Hepatocyte (in vitro differentiated cells): ENCODE results near the gene CDC42BPB.

Experiments used
- CTCF ChIP-seq: fragments of 200-600 bp; sonication (generic); IDR thresholded peaks from 2 replicates; pipeline ENCODE4 v1.5.1; 2016; ENCODE audit warnings: antibody characterized with exemption, mild to moderate bottlenecking; ENCODE audit not compliant: poor library complexity
- EZH2 ChIP-seq: fragments of 200-600 bp; sonication (generic); IDR thresholded peaks from 2 replicates; pipeline ENCODE4 v1.6.1; 2016; ENCODE audit warnings: antibody characterized with exemption, mild to moderate bottlenecking, borderline replicate concordance
- EZH2phosphoT487 ChIP-seq: fragments of 200-600 bp; sonication (generic); IDR thresholded peaks from one replicate; pipeline ENCODE4 v1.6.1; 2018; ENCODE audit warnings: antibody characterized with exemption, mild to moderate bottlenecking, low read depth, moderate library complexity; ENCODE audit not compliant: unreplicated experiment, severe bottlenecking

GRCh38 chr14:102935756-102936155 is 121.6 kb downstream of the CDC42BPB start:
- TF ChIP-seq CTCF (no peak), EZH2 (no peak), EZH2phosphoT487 (no peak)
